Hematopoietic multipotent progenitor cell treated with erythropoietin and hydrocortisone succinate and interleukin-3 and kit ligand, for 15 days (in vitro differentiated cells): ENCODE results near the gene TMEM87A.
A peak's percentile ranks its signal among the peaks of the same experiment; 100 is the strongest.
"Not testable (repeated sequence)": the region's sequence is repeated elsewhere in the genome, so short reads cannot be mapped to it uniquely, and the experiment has no call there.

ENCODE experiments used
- DNase-seq: peaks from one replicate; pipeline ENCODE4 v3.0.0-alpha.2; 2015; ENCODE audit warnings: low spot score

Gene TMEM87A

DNA sequence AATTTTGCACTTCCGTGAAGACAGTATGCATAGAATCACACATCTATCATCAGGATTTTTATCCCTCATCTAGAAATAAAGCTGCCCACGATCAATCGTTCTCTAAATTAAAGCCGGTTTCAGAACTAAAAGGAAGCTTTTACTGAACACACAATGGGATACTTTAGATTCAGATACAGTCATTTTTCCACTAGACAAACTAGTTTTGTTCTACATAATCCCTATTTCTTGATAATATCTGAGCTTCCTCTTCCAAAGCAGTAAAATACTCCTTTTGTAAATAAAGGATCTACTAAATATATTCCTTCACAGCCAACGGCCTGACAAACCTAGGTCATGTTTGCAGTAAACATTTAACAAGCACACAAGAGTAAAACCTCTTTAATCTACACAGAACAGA is 2.2 kb downstream of the TMEM87A start:
- DNase-seq, result no peak

DNA sequence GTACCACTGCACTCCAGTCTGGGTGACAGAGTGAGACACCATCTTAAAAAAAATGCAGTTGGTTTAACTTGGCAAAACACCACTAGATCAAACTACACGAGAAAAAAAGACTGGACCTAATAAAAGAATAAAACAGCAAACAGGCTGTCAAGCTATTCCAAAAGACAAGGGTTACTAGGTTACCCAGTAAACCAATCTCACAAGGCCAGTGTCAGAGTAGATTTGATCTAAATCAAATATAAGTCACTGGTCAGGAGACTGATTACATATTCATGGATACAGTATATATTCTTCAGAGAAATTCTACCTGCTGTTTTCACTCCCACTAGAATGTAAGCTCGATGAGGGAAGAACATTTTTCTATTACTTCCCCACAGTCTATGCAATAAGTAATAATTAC is 2.7 kb downstream of the TMEM87A start:
- no peak for DNase-seq

DNA sequence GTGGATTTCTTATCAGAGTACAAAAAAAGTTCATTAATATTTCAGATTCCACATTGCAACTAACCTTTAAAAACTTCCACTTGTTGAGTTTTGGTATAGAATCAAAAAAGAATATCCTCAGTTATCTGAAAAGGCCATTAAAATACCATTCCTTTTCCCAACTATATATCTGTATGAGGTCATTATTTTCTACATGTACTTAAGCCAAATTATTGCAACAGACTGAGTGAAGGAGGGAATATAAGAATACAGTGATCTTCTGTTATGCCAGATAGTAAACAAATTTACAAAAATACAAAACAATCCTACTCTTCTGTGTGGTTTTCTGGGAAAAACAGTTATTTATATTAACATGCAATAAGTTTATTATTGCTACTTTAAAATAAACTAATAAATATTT is 5.9 kb downstream of the TMEM87A start:
- no peak for DNase-seq

DNA sequence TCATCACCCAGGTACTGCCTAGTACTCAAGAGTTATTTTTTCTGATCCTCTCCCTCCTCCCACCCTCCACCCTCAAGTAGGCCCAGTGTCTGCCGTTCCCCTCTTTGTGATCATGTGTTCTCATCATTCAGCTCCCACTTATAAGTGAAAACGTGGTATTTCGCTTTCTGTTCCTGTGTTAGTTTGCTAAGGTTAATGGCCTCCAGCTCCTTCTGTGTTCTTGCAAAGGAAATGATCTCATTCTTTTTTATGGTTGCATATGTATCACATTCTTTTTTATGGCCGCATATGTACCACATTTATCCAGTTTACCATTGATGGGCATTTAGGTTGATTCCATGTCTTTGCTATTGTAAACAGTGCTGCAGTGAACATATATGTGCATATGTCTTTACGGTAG is 8.4 kb downstream of the TMEM87A start:
- DNase-seq, result no peak

DNA sequence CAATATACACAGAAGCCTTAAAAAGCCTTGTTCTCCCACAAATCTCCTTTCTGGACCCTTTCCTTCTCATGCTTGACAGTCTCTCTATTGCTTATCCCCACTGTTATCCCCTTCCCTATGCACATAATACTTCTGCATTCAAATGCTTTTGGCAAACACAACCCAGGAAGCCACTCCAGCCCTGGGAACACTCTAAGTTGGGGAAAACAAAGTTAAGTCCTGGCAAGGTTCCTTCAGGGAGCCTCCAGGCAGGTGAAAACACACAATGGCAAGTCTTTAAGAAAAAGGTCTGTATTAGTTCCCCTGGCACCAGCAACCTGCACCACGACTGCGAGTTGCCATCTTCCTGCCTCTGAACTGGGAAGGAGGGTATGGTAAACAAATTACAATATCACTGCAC is 19.9 kb downstream of the TMEM87A start:
- no peak for DNase-seq

DNA sequence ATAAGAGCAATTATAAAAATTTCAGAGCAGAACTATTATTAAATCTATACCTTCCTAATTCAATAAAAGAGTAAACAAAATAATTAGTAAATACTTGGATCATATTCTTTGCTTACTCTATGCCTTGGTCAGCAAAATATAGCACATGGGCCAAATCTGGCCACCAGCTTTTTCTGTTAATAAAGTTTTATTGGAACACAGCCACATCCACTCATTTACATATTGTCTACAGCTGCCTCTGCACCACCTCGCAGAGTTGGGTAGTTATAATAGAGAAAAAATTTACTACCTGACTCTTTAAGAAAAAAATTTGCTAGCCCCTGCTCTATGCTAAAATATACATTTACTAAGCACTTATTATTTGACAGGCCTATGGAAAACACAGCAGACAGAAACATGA is 32.4 kb downstream of the TMEM87A start:
- DNase-seq, result no peak

DNA sequence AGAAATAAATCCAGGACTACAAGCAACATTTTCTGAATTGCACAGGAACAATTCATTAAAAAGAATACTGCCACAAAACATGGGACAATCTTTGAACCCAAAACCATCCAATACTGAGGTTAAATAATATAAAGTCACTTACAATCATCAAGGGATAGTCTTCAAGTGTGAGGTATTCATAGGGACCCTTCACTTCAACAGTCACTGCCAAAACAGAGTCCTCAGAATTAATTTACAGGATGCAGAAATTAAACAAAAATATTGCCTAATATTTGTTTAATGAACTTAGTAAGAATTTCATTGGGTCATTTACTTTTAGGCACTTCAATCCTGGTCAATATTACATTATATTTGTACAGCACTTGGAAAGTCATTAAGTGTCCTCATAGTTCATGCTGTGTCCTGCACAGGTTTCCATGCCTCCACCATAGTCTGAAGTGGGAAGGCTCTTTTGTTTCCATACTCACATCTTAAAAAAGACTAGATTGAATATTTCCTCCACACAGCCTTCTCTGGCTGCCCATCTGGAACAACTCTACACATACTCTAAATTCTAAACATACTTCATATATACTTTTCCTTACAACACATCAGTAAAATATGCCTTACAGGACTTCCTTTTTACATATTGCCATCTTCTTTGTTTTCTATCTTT is 33.6 kb downstream of the TMEM87A start:
- DNase-seq, result no peak

DNA sequence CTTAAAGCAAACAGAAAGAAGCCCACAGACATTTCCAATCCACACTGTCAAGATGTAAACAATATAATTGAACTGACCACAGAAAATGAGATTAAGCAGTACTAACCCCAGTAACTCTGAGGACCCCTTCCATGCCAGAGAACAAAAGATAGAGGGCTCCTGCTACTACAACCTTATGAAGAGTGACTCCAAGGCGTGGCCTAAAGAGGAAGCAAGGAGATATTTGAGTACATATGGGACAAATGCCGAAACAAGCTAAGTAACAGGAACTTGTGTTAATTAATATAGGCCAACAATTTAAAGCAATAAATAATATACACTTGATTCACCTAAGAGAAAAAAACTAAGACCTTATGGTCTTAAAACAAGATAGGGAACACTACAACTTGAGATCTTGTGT is 40.1 kb downstream of the TMEM87A start:
- no peak for DNase-seq

DNA sequence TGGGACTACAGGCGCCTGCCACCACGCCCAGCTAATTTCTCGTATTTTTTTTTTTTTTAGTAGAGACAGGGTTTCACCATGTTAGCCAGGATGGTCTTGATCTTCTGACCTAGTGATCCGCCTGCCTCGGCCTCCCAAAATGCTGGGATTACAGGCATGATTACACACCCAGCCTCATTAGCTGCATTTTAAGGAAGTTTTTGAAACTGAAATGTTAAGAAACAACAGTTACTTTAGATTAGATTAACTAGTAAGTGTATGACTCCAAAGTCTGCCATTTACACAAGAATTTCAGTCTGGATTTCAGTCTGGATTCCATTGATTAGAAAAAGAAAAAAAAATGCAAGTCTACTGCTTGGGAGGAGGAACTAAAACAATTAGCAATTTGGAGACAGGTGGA is 40.6 kb downstream of the TMEM87A start:
- DNase-seq, result no peak

DNA sequence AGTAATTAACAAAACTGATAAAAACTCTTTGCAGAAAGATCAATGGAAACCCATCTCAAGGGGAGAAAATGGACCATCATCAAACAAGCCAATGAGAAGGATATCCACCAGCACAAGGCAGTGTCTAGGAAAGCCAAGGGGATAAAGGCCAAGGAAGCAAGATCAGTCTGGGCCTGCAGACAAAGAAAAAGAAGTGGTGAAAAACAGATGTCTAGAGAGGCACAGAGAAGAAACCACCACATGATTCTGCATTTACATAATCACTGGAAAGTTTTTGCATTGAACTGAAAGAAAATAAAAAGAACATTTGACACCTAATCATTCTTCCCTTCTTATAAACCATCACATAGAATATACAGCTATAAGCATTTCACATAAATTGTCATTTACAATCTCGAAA is 42.1 kb downstream of the TMEM87A start:
- DNase-seq, result no peak

DNA sequence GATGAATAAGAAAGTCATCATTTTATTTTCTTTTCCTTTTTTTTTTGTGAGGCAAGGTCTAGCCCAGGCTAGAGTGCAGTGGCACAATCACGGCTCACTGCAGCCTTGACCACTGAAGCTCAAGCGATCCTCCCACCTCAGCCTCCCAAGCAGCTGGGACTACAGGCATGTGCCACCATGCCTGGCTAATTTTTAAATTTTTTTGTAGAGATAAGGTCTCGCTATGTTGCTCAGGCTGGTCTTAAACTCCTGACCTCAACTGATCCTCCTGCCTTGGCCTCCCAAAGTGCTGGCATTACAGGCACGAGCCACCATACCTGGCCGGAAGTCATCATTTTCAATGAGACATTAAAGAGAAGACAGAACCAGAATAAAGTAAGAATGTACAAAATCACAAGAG is 44.3 kb downstream of the TMEM87A start:
- not testable (repeated sequence) for DNase-seq

DNA sequence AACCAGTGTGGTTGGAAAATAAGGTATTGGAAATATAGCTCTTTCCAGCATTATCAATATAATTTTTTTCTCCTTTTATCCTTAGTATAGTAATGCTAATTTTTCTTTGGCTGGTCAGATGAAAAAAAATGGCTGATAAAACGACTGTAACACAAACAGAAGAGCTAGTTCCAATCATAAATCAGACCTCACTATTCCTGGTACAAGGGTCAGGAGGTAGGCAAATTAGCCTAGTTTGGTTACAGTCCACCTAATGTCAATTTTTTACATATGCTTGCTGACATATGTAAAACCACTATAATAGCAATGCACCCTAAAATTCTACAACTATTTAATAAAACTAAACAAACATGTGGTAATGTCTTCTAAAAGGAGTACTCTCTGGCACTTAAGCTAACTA is 45.2 kb downstream of the TMEM87A start:
- DNase-seq, result no peak

DNA sequence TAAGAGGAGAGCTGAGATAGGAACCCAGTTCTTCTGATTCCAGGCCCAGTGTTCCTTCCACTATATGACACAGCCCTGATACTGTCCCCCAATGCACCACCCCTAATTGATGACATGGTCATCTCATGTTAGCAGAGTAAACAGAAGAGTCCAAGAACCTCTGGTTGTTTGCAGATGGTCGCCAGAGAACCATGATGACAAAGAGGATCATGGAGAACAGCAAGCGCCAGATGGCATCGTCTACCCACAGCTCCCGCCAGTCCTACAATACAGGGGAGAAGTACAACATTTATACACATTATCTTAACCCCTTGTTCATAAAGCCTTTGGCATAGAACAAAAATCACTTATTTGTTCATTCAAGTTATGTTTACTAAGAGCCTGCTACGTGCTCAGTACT is 46.6 kb downstream of the TMEM87A start:
- DNase-seq, result no peak

DNA sequence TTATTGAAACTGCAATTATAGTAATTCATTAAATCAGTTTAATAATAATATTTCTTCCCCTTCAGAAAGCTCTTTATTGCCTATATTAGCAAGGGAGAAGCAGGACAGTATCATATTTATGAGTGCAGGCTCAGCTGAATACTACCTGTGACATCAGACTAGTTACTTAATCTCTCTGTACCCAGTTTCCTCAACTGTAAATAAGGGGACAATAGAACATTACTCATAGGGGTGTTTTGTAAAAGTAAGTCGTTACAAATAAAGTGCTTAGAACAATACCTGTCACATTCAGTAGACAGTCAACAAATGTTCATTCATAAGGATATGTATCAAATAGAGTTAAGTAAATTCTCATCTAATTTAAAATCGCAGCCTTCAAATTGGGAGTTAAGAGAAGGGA is 53.0 kb downstream of the TMEM87A start:
- DNase-seq, result no peak

DNA sequence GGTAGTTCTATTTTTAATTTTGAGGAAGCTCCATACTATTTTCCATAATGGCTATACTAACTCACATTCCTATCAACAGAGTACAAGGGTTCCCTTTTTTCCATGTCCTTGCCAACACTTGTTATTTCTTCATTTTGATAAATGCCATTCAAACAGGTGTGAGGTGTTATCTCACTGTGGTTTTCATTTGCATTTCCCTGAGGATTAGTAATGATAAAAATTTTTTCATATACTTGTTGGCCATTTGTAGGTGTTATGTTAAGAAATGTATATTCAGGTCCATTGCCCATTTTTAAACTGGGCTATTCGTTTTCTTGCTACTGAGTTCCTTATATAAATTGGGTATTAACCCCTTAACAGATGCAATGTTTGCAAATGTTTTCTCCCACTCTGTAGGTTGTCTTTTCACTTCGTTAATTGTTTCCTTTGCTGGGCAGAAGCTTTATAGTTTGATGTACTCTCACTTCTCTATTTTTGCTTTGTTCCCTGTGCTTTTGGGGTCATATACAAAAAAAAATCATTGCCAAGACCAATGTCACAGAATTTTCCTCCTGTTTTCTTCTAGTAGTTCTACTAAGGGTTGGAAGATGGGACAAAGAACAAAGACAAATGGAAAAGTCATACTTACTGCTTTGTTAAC is 54.2 kb downstream of the TMEM87A start:
- no peak for DNase-seq

DNA sequence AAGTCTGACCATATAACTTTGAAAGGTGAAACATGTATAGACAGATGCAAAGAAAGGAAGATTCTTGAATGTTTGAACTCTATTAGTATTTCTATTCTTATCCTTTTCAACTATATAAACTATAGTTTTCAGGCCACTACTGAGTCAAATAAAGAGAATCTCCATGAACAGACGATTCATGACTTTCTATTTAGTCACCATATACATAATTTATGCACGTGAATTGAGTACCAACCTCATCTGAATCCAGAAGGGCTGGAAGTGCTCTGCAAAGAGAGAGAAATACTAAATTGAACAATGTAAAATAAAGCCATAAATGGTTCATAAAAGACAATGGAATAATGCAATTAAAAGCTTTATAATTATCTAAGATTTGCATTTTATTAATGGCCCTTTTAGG is 55.7 kb downstream of the TMEM87A start:
- DNase-seq, result no peak

DNA sequence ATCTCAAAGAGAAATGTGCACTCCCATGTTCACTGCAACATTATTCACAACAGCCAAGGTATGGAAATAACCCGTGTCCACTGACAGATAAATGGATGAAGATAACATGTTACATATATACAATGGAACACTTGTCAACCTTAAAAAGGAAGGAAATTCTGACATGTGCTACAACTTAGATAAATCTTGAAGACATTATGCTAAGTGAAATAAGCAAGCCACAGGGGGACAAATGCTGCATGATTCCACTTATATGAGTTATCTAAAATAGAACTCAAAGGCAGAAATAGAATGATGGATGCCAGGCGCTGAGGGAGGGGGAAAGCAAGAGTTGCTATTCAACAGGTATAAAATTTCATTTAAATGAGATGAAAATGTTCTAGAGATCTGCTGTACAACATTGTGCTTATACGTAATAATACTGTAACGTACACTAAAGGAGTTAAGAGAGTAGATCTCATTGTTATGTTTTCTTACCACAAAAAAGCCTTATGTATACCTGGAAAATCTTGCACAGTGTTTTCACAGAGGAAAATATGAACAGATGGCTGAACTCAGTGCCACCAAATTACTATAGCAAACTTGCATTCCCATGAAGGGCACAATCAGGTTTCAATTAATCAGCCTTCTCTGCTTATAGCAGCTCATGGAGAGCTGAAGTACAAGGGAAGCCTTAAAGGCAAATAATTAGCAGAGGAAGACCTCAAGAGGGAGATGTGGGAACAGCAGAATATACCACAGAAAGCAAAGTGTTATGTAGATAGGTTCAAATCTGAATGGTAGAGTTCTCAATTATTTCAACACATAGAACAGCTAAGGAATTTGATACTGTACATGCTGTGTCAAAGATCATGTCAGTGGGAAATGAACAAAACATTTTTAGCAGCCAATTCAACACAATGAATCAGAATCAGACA is 57.1 kb downstream of the TMEM87A start:
- DNase-seq, result no peak

DNA sequence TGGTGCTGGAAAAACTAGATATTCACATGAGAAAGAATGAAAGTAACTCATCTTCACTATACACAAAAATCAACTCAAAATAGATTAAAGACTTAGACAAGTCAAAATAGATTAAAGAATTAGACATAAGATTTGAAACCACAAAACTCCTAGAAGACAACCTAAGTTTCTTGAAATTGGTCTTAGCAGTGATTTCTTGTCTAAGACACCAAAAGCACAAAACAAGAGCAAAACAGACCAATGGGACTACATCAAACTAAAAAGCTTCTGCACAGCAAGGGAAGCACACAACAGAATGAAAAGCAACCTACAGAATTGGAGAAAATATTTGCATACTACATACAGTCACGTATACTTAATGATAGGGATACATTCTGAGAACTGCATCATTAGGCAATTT is 58.6 kb downstream of the TMEM87A start:
- no peak for DNase-seq

DNA sequence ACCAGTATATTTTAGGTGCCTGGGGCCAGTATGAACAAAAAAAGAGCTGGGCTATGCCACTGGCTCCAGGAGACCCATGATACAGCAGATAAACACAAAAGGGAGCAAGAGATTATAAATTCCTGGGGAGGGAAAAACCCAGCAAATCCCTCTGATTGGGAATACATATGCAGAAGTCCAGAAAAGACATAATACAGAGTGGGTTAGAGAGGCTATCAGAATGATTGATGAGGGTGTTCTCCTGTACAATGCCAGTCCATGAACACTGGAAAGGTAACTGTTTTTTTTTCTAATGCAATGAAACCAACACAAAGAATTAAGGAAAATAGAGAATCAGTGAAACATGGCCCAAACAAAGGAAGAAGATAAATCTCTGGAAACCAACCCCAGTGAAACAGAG is 59.7 kb downstream of the TMEM87A start:
- DNase-seq, result no peak

DNA sequence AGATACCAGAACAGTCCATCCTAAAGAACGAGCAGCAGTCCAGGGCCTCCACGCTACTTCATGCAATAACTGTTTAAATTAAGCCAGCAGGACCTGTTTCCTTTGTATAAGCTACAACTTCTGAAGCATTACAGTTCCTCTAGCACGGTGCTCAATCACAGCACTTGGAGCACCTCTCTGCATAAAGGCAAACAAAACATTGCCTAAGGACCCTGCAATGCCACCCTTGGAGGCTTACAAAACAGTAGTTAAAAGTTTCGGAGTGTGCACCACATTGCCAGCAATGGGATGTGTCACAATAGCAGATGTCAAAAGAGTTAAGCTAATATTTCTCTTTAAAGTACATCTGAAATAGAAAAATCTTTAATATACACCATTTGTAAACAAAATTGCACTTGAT is 62.5 kb downstream of the TMEM87A start:
- no peak for DNase-seq

DNA sequence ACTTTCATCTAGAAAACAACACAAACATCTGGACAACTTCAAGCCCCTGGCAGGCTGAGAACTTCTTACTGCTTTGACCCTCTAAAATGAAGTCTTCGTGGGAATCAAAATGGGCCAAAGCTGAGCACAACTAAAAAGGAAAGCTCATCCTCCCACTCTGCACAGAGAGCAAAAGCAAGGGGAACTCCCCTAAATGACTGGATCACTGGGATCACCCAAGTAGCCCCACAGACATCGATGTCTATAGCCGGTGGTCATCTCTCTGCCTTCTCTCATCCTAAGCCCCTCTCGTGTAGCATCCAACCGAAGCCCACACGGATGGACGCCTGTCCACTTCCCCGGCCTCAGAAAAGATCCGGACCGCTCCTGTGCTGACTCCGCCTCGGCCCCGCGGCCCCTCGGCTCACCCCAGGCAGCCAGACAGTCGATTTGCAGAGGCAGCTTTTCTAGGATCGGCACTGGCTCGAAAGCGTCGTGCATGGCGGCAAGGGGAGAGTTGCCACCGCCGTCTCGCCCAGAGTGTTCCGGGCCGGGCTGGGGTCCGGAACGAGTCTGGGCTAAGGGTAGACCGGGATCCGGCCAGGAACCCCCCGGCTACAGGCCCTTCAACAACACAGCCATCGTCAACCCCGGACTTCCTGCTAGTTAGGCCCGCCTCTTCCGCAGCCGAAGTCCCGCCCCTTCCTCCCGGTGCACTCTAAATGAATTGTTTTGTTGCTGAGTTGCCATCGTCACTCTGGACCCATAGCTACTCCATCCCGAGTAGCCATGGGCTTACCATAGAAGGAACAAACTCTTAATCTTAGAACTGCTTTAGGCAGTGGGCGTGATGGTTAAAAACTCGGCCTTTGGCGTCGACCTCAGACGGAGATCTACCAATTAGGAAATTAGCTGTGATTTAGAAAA is 65.3 kb downstream of the TMEM87A start, which contains the start of gene VPS39:
Gene VPS39 (minus strand): TSS at position 631 of the 906 bp plus-strand sequence. CDS start 151 bp downstream, at position 480.
- peak; percentile 76 for DNase-seq

DNA sequence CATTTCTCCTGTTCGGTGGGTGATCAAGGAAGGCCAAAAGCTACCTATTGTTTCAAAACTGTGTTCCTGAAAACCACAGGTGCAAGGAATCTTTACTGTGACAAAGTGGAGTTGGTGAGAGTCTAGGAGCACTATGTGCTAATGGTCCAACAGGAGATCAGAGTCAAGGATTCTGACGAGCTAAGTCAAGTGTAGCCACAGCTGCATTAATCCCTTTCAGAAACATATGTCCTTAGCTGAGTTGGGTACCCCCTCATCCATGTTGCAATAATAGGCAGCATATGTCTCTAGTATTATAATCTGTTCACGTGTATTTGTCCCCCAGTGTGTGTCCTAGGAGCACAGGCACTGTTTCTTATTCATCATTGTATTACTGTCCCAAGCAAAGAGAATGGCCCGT is 66.8 kb downstream of the TMEM87A start:
- no peak for DNase-seq
